Panc1 (cell line): ENCODE measurements around the gene AKAP1.

Experiments used
- POLR2AphosphoS5 ChIP-seq: IDR thresholded peaks from 2 replicates; pipeline ENCODE4 v1.6.1; 2012; ENCODE audit warnings: mild to moderate bottlenecking, low read depth, low read length, moderate library complexity
- SIN3A ChIP-seq: IDR thresholded peaks from 2 replicates; pipeline ENCODE4 v1.6.1; 2012; ENCODE audit warnings: low read depth, mild to moderate bottlenecking, low read length, moderate library complexity, borderline replicate concordance; ENCODE audit not compliant: insufficient read depth
- TCF7L2 ChIP-seq: IDR thresholded peaks from 2 replicates; pipeline ENCODE4 v1.6.1; 2011; ENCODE audit warnings: mild to moderate bottlenecking, low read depth, low read length, inconsistent platforms
- TF ChIP-seq, protein P1 (sequence below): fragments of 450-650 bp; IDR thresholded peaks from 2 replicates; pipeline ENCODE4 v1.5.1; 2017; ENCODE audit warnings: mild to moderate bottlenecking

DNA sequence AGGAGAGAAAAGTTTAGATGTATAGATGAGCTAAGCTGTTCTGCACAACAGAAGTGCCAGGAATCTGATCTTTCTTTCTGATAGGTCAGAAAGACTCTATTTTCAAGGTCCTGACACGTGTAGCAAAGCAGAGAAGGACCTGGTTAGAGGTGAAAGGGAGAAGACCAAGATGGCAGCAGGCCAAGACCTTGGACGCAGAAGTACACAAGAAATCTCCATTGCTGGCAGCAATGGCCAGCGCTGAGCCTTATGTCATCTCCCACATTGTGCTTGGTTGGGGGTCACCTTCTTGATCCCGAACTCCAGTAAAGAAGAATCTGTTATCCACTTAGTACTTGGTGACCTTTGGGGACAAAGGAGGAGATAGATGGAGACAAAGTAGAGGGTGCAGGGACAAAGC lies 41.8 kb upstream of the AKAP1 start:
- TF ChIP-seq, protein P1, sequence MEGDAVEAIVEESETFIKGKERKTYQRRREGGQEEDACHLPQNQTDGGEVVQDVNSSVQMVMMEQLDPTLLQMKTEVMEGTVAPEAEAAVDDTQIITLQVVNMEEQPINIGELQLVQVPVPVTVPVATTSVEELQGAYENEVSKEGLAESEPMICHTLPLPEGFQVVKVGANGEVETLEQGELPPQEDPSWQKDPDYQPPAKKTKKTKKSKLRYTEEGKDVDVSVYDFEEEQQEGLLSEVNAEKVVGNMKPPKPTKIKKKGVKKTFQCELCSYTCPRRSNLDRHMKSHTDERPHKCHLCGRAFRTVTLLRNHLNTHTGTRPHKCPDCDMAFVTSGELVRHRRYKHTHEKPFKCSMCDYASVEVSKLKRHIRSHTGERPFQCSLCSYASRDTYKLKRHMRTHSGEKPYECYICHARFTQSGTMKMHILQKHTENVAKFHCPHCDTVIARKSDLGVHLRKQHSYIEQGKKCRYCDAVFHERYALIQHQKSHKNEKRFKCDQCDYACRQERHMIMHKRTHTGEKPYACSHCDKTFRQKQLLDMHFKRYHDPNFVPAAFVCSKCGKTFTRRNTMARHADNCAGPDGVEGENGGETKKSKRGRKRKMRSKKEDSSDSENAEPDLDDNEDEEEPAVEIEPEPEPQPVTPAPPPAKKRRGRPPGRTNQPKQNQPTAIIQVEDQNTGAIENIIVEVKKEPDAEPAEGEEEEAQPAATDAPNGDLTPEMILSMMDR, result no peak
- TF ChIP-seq SIN3A (no peak), TCF7L2 (no peak), POLR2AphosphoS5 (no peak)
